Vagina (tissue), 2 donors: ENCODE results near the gene PIGM. TPM values are rescaled to one million over a fixed set of nuclear protein-coding genes. Genes with fewer than 3 reads are reported as not detected.

Source experiments
- DNase-seq, 2 donors: peaks; one replicate each; pipeline ENCODE4 v3.0.0-alpha.2; 2017; ENCODE audit errors: extremely low spot score in 2 of 2
- H3K27ac ChIP-seq: fragments of 200-600 bp; sonication (generic); one replicate; pipeline ENCODE4 v1.5.1; 2019
- H3K27me3 ChIP-seq: fragments of 200-600 bp; sonication (generic); one replicate; pipeline ENCODE4 v1.5.1; 2019
- H3K36me3 ChIP-seq, 2 donors: fragments of 200-600 bp; sonication (generic); one replicate each; pipeline ENCODE4 v1.5.1; 2017 to 2019
- H3K4me1 ChIP-seq: fragments of 200-600 bp; sonication (generic); one replicate; pipeline ENCODE4 v1.5.1; 2019
- H3K4me3 ChIP-seq, 2 donors: fragments of 200-600 bp; sonication (generic); 1 replicate in 1 of 2; 2 replicates in 1 of 2; pipeline ENCODE4 v1.5.1; 2016 to 2019
- H3K9me3 ChIP-seq: fragments of 200-600 bp; sonication (generic); one replicate; pipeline ENCODE4 v1.5.1; 2019
- POLR2A ChIP-seq, 2 donors: fragments of 450-650 bp; IDR thresholded peaks; one replicate each; pipeline ENCODE4 v1.6.1; 2017; ENCODE audit warnings: antibody characterized with exemption in 2 of 2, mild to moderate bottlenecking in 2 of 2, moderate library complexity in 2 of 2
- POLR2AphosphoS5 ChIP-seq, 2 donors: sonication (generic); formaldehyde crosslinking; IDR thresholded peaks; one replicate each; pipeline ENCODE4 v1.9.0; 2017; ENCODE audit warnings: antibody characterized with exemption in 2 of 2, mild to moderate bottlenecking in 2 of 2, low read depth in 1 of 2; ENCODE audit not compliant: insufficient read depth in 1 of 2
- intact Hi-C: fragments of 100-400 bp; cut with DNase I; formaldehyde crosslinking; loops from one replicate; pipeline ENCODE4 v1.15.1; 2023
- total RNA-seq: library from RNA; depleted of rRNA; stranded (reverse); fragments of >200 nt; gene quantifications from one replicate; pipeline ENCODE4 v1.2.3, GENCODE V29; 2016
- TF ChIP-seq, protein P1 (sequence below), 3 experiments: fragments of 450-650 bp in 2 of 3; fragments of 200-600 bp in 1 of 3; sonication (generic) in 1 of 3; IDR thresholded peaks; one replicate each; pipeline ENCODE4 v1.5.1; 2017 to 2019; ENCODE audit warnings: antibody characterized with exemption in 3 of 3, mild to moderate bottlenecking in 2 of 3, moderate library complexity in 2 of 3

The PIGM gene
- total RNA-seq, 1 donor from 2014 or later, result 2.7 TPM

DNA sequence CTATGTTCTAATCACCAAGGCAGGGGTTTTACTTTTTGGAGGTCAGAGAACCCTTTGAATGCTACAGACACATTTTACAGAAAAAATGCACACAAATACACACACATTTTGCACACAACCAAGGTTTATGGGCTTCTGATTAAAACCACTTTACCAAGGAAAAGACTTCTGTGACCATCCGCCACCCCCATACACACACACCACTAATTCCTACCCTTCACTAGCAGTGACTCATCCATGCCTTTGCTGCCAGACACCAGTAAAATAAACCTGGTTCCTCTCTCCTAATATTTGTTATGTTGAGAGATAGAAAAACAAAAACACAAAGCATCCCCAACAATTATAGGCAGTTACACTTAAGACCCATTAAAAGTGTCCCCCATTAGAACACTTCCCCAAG lies 12.9 kb downstream of the PIGM start:
- no peaks in the 10 kb centered on the region for H3K27me3 ChIP-seq
- H3K9me3 ChIP-seq, result no peaks in the 10 kb centered on the region
- no peaks in the 10 kb centered on the region for H3K4me1 ChIP-seq
- DNase-seq, result no peak
- no peak overlapping the region for H3K4me3 ChIP-seq
- H3K27ac ChIP-seq, result no peak overlapping the region
- intact Hi-C loops, result no loop called here
- TF ChIP-seq POLR2AphosphoS5 (IDR thresholded peaks at IDR 0.05; ENCODE audit: insufficient read depth in 1 of 2, low read depth in 1 of 2) (no peak), POLR2A (IDR thresholded peaks at IDR 0.05) (no peak)
- H3K36me3 ChIP-seq, result no peaks in the 10 kb centered on the region

GRCh38 chr1:160018347-160018746 lies 13.4 kb downstream of the PIGM start:
- Histone ChIP-seq H3K27ac (no peak overlapping the region), H3K4me1 (no peaks in the 10 kb centered on the region), H3K27me3 (no peaks in the 10 kb centered on the region), H3K4me3 (no peak overlapping the region), H3K36me3 (no peaks in the 10 kb centered on the region), H3K9me3 (no peaks in the 10 kb centered on the region)
- no peak for DNase-seq
- intact Hi-C loops, result no loop called here
- TF ChIP-seq POLR2AphosphoS5 (IDR thresholded peaks at IDR 0.05; ENCODE audit: insufficient read depth in 1 of 2, low read depth in 1 of 2), result no peak
- no peak for TF ChIP-seq POLR2A (IDR thresholded peaks at IDR 0.05)
- TF ChIP-seq, protein P1, sequence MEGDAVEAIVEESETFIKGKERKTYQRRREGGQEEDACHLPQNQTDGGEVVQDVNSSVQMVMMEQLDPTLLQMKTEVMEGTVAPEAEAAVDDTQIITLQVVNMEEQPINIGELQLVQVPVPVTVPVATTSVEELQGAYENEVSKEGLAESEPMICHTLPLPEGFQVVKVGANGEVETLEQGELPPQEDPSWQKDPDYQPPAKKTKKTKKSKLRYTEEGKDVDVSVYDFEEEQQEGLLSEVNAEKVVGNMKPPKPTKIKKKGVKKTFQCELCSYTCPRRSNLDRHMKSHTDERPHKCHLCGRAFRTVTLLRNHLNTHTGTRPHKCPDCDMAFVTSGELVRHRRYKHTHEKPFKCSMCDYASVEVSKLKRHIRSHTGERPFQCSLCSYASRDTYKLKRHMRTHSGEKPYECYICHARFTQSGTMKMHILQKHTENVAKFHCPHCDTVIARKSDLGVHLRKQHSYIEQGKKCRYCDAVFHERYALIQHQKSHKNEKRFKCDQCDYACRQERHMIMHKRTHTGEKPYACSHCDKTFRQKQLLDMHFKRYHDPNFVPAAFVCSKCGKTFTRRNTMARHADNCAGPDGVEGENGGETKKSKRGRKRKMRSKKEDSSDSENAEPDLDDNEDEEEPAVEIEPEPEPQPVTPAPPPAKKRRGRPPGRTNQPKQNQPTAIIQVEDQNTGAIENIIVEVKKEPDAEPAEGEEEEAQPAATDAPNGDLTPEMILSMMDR (IDR thresholded peaks at IDR 0.05), result no peak

DNA sequence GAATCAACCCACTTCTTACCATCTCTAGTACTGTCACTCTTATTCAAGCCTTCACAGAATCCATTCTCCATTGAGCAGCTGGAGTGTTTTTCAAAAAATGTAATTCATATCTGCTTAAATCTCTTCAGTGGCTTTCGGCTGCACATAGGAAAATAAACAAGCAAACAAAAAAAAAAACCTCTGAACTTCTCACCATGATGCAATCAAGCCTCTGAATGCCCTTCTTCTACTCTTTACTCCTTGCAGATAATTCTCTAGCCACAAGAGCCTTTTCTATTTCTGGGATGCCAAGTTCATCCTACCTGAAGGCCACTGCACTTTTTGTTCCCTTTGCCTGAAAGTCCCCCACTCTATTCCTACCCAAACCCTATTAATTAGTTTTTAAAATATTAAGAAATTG lies 14.2 kb downstream of the PIGM start:
- TF ChIP-seq, protein P1 (IDR thresholded peaks at IDR 0.05), result no peak
- no peak for TF ChIP-seq POLR2AphosphoS5 (IDR thresholded peaks at IDR 0.05; ENCODE audit: insufficient read depth in 1 of 2, low read depth in 1 of 2)
- no peak for TF ChIP-seq POLR2A (IDR thresholded peaks at IDR 0.05)
- intact Hi-C loops, result no loop called here
- H3K27ac ChIP-seq, result no peak overlapping the region
- H3K9me3 ChIP-seq, result no peaks in the 10 kb centered on the region
- no peak overlapping the region for H3K4me3 ChIP-seq
- H3K4me1 ChIP-seq, result no peaks in the 10 kb centered on the region
- no peak for DNase-seq
- no peaks in the 10 kb centered on the region for H3K27me3 ChIP-seq
- H3K36me3 ChIP-seq, result no peaks in the 10 kb centered on the region

GRCh38 chr1:160011781-160012180 lies 20.0 kb downstream of the PIGM start:
- H3K27ac ChIP-seq, result no peak overlapping the region
- TF ChIP-seq POLR2AphosphoS5 (IDR thresholded peaks at IDR 0.05; ENCODE audit: insufficient read depth in 1 of 2, low read depth in 1 of 2) (no peak), POLR2A (IDR thresholded peaks at IDR 0.05) (no peak)
- TF ChIP-seq, protein P1 (IDR thresholded peaks at IDR 0.05), result no peak

GRCh38 chr1:160009801-160010200 lies 22.0 kb downstream of the PIGM start:
- no peaks in the 10 kb centered on the region for H3K27me3 ChIP-seq
- intact Hi-C loops, result no loop called here

More at GRCh38 chr1:160011781-160012180, 20.0 kb downstream of the PIGM start:
- no peak for DNase-seq
- Histone ChIP-seq H3K4me3 (no peak overlapping the region), H3K9me3 (no peaks in the 10 kb centered on the region), H3K27me3 (no peaks in the 10 kb centered on the region), H3K4me1 (no peaks in the 10 kb centered on the region), H3K36me3 (no peaks in the 10 kb centered on the region)
- intact Hi-C loops, result no loop called here

More at GRCh38 chr1:160009801-160010200, 22.0 kb downstream of the PIGM start:
- Histone ChIP-seq H3K27ac (no peak overlapping the region), H3K4me1 (no peaks in the 10 kb centered on the region), H3K36me3 (no peaks in the 10 kb centered on the region), H3K4me3 (no peak overlapping the region), H3K9me3 (no peaks in the 10 kb centered on the region)
- no peak for TF ChIP-seq POLR2A (IDR thresholded peaks at IDR 0.05)
- TF ChIP-seq, protein P1 (IDR thresholded peaks at IDR 0.05), result no peak
- TF ChIP-seq POLR2AphosphoS5 (IDR thresholded peaks at IDR 0.05; ENCODE audit: insufficient read depth in 1 of 2, low read depth in 1 of 2), result no peak
- DNase-seq, result no peak
